Skin of body (tissue), 2 donors: Measurements from ENCODE around the gene PUSL1. TPM values are rescaled to one million over a fixed set of nuclear protein-coding genes. Genes with fewer than 3 reads are reported as not detected.

Experiments
- DNase-seq: peaks from one replicate; lab custom pipeline; 2025; lab: John Stamatoyannopoulos, UW
- total RNA-seq: library from RNA; depleted of rRNA; stranded (reverse); fragments of >200 nt; gene quantifications from one replicate; pipeline ENCODE4 v1.2.3, GENCODE V29; 2014

PUSL1 gene
- total RNA-seq, 1 donor from 2014 or later, result 5.7 TPM

- no peak for DNase-seq
Observed at GRCh38 chr1:1324084-1324523, 15.7 kb downstream of the PUSL1 start.

DNA sequence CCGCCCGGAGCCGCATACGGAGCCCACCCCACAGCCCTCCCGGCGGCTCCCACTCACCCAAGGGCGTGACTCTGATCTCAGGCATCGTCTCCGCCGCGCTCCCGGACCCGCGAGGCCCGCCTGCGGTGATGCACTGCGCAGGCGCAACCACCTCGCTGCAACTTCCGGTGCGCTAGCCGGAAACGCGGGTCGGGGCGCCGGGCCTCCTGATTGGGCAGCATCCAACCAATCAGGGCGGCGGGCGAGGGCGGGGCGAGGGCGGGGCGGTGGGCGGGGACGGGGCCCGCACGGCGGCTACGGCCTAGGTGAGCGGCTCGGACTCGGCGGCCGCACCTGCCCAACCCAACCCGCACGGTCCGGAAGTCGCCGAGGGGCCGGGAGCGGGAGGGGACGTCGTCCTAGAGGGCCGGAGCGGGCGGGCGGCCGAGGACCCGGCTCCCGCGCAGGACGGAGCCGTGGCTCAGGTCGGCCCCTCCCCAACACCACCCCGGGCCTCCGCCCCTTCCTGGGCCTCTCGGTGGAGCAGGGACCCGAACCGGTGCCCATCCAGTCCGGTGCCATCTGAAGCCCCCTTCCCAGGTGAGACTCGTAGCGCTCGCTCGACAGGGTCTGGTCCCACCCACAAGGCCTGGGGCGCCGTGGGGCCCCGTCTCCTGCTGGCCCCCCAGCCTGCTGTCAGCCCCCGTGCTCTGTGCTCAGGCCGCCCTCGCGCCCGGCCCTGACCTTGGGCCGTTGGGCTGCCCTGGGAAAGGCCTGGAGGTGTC lies 16.3 kb downstream of the PUSL1 start, which contains the start of the genes CPTP and INTS11:
Gene CPTP, plus strand, starts transcription at position 279 of the 764 bp plus-strand sequence. CDS start 2,109 bp downstream, outside the sequence.
Gene INTS11, minus strand, starts transcription at position 137 of the 764 bp plus-strand sequence. Its CDS starts 52 bp downstream, at position 85.
- DNase-seq, result peak; percentile 68

- no peak for DNase-seq
Observed at GRCh38 chr1:1325288-1326074, 17.1 kb downstream of the PUSL1 start.

- no peak for DNase-seq
Observed at GRCh38 chr1:1326075-1326605, 17.7 kb downstream of the PUSL1 start.

- DNase-seq, result no peak
Observed at GRCh38 chr1:1327291-1327690, 18.9 kb downstream of the PUSL1 start.

DNA sequence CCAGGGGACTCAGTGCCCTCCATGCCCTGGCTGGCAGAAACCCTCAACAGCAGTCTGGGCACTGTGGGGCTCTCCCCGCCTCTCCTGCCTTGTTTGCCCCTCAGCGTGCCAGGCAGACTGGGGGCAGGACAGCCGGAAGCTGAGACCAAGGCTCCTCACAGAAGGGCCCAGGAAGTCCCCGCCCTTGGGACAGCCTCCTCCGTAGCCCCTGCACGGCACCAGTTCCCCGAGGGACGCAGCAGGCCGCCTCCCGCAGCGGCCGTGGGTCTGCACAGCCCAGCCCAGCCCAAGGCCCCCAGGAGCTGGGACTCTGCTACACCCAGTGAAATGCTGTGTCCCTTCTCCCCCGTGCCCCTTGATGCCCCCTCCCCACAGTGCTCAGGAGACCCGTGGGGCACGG lies 19.9 kb downstream of the PUSL1 start:
- no peak for DNase-seq

- no peak for DNase-seq
Observed at GRCh38 chr1:1329304-1330210, 21.2 kb downstream of the PUSL1 start.

GRCh38 chr1:1330366-1331067 lies 22.1 kb downstream of the PUSL1 start:
- no peak for DNase-seq

DNA sequence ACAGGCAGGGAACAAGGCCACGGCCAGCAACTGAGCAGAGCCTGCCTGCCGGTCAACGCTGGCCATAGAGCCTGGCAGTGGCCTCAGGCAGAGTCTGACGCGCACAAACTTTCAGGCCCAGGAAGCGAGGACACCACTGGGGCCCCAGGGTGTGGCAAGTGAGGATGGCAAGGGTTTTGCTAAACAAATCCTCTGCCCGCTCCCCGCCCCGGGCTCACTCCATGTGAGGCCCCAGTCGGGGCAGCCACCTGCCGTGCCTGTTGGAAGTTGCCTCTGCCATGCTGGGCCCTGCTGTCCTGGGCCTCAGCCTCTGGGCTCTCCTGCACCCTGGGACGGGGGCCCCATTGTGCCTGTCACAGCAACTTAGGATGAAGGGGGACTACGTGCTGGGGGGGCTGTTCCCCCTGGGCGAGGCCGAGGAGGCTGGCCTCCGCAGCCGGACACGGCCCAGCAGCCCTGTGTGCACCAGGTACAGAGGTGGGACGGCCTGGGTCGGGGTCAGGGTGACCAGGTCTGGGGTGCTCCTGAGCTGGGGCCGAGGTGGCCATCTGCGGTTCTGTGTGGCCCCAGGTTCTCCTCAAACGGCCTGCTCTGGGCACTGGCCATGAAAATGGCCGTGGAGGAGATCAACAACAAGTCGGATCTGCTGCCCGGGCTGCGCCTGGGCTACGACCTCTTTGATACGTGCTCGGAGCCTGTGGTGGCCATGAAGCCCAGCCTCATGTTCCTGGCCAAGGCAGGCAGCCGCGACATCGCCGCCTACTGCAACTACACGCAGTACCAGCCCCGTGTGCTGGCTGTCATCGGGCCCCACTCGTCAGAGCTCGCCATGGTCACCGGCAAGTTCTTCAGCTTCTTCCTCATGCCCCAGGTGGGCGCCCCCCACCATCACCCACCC lies 22.9 kb downstream of the PUSL1 start, which contains the start of gene TAS1R3:
Gene TAS1R3, plus strand, starts transcription at position 213 of the 898 bp plus-strand sequence. Its CDS starts 66 bp downstream, at position 279.
- no peak for DNase-seq

- DNase-seq, result no peak
Observed at GRCh38 chr1:1332031-1332755, 23.8 kb downstream of the PUSL1 start.

- no peak for DNase-seq
Observed at GRCh38 chr1:1332774-1333480, 24.5 kb downstream of the PUSL1 start.

DNA sequence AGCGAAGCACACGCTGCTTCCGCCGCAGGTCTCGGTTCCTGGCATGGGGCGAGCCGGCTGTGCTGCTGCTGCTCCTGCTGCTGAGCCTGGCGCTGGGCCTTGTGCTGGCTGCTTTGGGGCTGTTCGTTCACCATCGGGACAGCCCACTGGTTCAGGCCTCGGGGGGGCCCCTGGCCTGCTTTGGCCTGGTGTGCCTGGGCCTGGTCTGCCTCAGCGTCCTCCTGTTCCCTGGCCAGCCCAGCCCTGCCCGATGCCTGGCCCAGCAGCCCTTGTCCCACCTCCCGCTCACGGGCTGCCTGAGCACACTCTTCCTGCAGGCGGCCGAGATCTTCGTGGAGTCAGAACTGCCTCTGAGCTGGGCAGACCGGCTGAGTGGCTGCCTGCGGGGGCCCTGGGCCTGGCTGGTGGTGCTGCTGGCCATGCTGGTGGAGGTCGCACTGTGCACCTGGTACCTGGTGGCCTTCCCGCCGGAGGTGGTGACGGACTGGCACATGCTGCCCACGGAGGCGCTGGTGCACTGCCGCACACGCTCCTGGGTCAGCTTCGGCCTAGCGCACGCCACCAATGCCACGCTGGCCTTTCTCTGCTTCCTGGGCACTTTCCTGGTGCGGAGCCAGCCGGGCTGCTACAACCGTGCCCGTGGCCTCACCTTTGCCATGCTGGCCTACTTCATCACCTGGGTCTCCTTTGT lies 25.3 kb downstream of the PUSL1 start:
- no peak for DNase-seq

DNA sequence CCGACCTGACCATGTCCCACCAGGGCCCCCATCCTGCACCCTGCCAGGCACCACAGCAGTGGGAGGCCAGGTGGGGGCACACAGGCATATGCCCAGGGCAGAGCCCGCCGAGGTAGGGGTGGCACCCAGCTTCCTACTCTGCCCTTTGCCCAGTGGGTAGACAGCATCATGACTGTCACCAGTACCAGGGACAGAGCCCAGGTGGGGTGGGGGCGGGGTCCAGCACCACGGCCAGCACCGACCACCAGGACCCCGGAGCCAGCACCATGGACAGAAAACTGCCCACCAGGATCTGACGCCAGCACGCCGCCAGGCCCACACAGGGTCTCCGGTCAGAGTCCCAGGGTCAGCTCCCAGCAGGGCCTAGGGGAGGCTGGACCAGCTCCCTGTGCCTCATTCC lies 26.4 kb downstream of the PUSL1 start:
- DNase-seq, result no peak

GRCh38 chr1:1335283-1335682 lies 26.9 kb downstream of the PUSL1 start:
- no peak for DNase-seq

- DNase-seq, result no peak
Observed at GRCh38 chr1:1335792-1336248, 27.4 kb downstream of the PUSL1 start.

DNA sequence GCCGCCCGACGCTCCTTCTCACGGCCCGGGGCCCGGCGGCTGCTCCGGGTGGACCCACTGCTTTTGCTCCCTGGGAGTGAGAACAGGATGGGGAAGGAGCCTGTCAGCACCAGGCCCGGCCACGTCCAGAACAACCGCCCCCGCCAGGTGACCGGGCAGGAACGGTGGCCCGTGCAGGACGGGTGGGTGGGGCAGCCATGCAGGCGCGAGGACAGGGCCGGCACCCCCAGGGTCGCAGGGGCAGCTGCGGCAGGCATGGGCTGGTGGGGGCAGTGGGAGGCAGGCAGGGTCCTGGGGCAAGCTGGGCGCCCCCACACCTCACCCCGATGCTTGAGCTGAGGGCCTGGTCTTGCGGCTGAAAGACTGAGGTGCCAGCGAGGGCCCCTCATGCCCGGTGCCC lies 28.0 kb downstream of the PUSL1 start:
- no peak for DNase-seq
